Panc1 (cell line): ENCODE measurements around the gene SLC16A3. TPM values are rescaled to one million over a fixed set of nuclear protein-coding genes. Genes with fewer than 3 reads are reported as not detected.
"Not testable (repeated sequence)": the region's sequence is repeated elsewhere in the genome, so short reads cannot be mapped to it uniquely, and the experiment has no call there.

Experiments used
- ATAC-seq: fragments of 200-7000 bp; cut with Tn5 transposase; 2 replicates; pipeline ENCODE4 v1.9.1; 2020; ENCODE audit warnings: mild to moderate bottlenecking, moderate library complexity
- BruUV-seq: library from RNA; stranded (reverse); fragments of 400-500 nt; replicated peaks from 2 replicates; lab custom pipeline; 2021; lab: Mats Ljungman, UMichigan
- CTCF ChIA-PET: fragments of 300-600 bp; sonication (Branson Sonifier 250); formaldehyde crosslinking; loops from one replicate; lab custom pipeline; 2022; ENCODE audit warnings: antibody characterized with exemption; lab: Charles Lee
- POLR2A ChIA-PET: fragments of 300-600 bp; sonication (Branson Sonifier 250); formaldehyde crosslinking; loops from one replicate; lab custom pipeline; 2022; ENCODE audit warnings: antibody characterized with exemption; lab: Charles Lee
- DNase-seq: peaks from one replicate; pipeline ENCODE4 v3.0.0-alpha.2; 2010; ENCODE audit warnings: low read depth, low spot score
- H3K27ac ChIP-seq: 2 replicates; pipeline ENCODE4 v1.5.1; 2011; ENCODE audit warnings: mild to moderate bottlenecking, low read length, inconsistent platforms
- H3K27me3 ChIP-seq: fragments of 200-500 bp; sonication (Bioruptor generic); 2 replicates; pipeline ENCODE4 v1.6.0; 2014; ENCODE audit warnings: low read length, inconsistent platforms; ENCODE audit not compliant: control insufficient read depth, insufficient read depth
- H3K36me3 ChIP-seq: fragments of 200-500 bp; sonication (Bioruptor generic); 2 replicates; pipeline ENCODE4 v1.5.1; 2014; ENCODE audit warnings: inconsistent platforms, mild to moderate bottlenecking, low read length, moderate library complexity; ENCODE audit not compliant: control insufficient read depth, insufficient read depth
- H3K4me1 ChIP-seq: 2 replicates; pipeline ENCODE4 v1.5.1; 2011; ENCODE audit warnings: inconsistent platforms, mild to moderate bottlenecking, low read length, moderate library complexity; ENCODE audit not compliant: control insufficient read depth, insufficient read depth
- H3K4me3 ChIP-seq, 2 experiments: 2 replicates each; pipeline ENCODE4 v1.5.1; 2011 to 2012; ENCODE audit warnings: low read depth in 2 of 2, low read length in 2 of 2, mild to moderate bottlenecking in 2 of 2, inconsistent platforms in 1 of 2, moderate library complexity in 1 of 2
- H3K9me3 ChIP-seq: fragments of 200-500 bp; sonication (Bioruptor generic); 2 replicates; pipeline ENCODE4 v1.5.1; 2014; ENCODE audit warnings: low read depth, mild to moderate bottlenecking, inconsistent platforms, low read length, moderate library complexity; ENCODE audit not compliant: control insufficient read depth, insufficient read depth
- CTCF ChIP-seq: fragments of 450-650 bp; IDR thresholded peaks from 2 replicates; pipeline ENCODE4 v1.5.1; 2017; ENCODE audit warnings: mild to moderate bottlenecking
- POLR2AphosphoS5 ChIP-seq: IDR thresholded peaks from 2 replicates; pipeline ENCODE4 v1.6.1; 2012; ENCODE audit warnings: mild to moderate bottlenecking, low read depth, low read length, moderate library complexity
- REST ChIP-seq, 2 experiments: IDR thresholded peaks; 2 replicates each; pipeline ENCODE4 v1.6.1; 2011 to 2012; ENCODE audit warnings: low read depth in 2 of 2, control low read depth in 1 of 2, low read length in 1 of 2, mild to moderate bottlenecking in 1 of 2, moderate library complexity in 1 of 2; ENCODE audit not compliant: insufficient read depth in 1 of 2
- SIN3A ChIP-seq: IDR thresholded peaks from 2 replicates; pipeline ENCODE4 v1.6.1; 2012; ENCODE audit warnings: low read depth, mild to moderate bottlenecking, low read length, moderate library complexity, borderline replicate concordance; ENCODE audit not compliant: insufficient read depth
- TCF7L2 ChIP-seq: IDR thresholded peaks from 2 replicates; pipeline ENCODE4 v1.6.1; 2011; ENCODE audit warnings: mild to moderate bottlenecking, low read depth, low read length, inconsistent platforms
- in situ Hi-C: cut with HindIII; loops from 2 replicates; pipeline ENCODE4 v1.10.0; 2016; ENCODE audit warnings: low sequenced_read_pairs, low pct_unique_long_range_greater_than_20kb
- intact Hi-C: fragments of 100-400 bp; cut with micrococcal nuclease; formaldehyde crosslinking; loops from one replicate; pipeline ENCODE4 v1.10.0; 2022; ENCODE audit not compliant: unreplicated experiment
- total RNA-seq: library from RNA; stranded (reverse); gene quantifications from one replicate; pipeline ENCODE4 v1.2.1, GENCODE V29; 2021; ENCODE audit not compliant: unreplicated experiment

SLC16A3 gene
- total RNA-seq, 1 experiment from 2014 or later: 581 TPM

GRCh38 chr17:82254746-82255145 lies 25.9 kb downstream of the SLC16A3 start:
- ChIA-PET POLR2A (interaction anchor here (0.6 kb wide), 1 partner anchor 130 kb away, joined by 6 read pairs; no protein-coding TSS in a partner anchor), CTCF (interaction anchor here (0.7 kb wide), 1 partner anchor 26 kb away, joined by 7 read pairs; no protein-coding TSS in a partner anchor)
- H3K4me1 ChIP-seq, H3K9me3 ChIP-seq, intact Hi-C loops, H3K27ac ChIP-seq, ATAC-seq, in situ Hi-C loops, BruUV-seq, DNase-seq, H3K4me3 ChIP-seq, H3K27me3 ChIP-seq: not testable (repeated sequence)
- peaks cover 46% of the 10 kb centered on the region for H3K36me3 ChIP-seq

GRCh38 chr17:82255402-82255972 lies 26.6 kb downstream of the SLC16A3 start:
- H3K36me3 ChIP-seq: peaks cover 46% of the 10 kb centered on the region
- no peak overlapping the region for H3K27ac ChIP-seq
- ChIA-PET CTCF (no interaction called here), POLR2A (interaction anchor here (0.6 kb wide), 2 partner anchors 25 to 130 kb away, joined by 4 to 6 read pairs; no protein-coding TSS in a partner anchor)
- no peaks in the 10 kb centered on the region for H3K27me3 ChIP-seq
- ATAC-seq (no peak), DNase-seq (no peak)
- H3K4me1 ChIP-seq: no peaks in the 10 kb centered on the region
- in situ Hi-C loops: no loop called here
- no peak overlapping the region for H3K4me3 ChIP-seq
- no TSS peak for BruUV-seq
- no peaks in the 10 kb centered on the region for H3K9me3 ChIP-seq
- intact Hi-C loops: no loop called here
- TF ChIP-seq SIN3A: no peak
- TF ChIP-seq POLR2AphosphoS5: no peak; the same call in 1 of the 2 replicates
- no peak for TF ChIP-seq REST (IDR thresholded peaks at IDR 0.05; ENCODE audit: insufficient read depth in 1 of 2, low read depth in 2 of 2, low read length in 1 of 2)
- TF ChIP-seq TCF7L2: no peak
- TF ChIP-seq CTCF: no peak

GRCh38 chr17:82256242-82256885 lies 27.5 kb downstream of the SLC16A3 start:
- ChIA-PET POLR2A (interaction anchor here (0.6 kb wide), 1 partner anchor 25 kb away, joined by 4 read pairs; no protein-coding TSS in a partner anchor), CTCF (no interaction called here)
- intact Hi-C loops (no loop called here), in situ Hi-C loops (no loop called here)
- TF ChIP-seq POLR2AphosphoS5: peak; percentile 51; the same call in 1 of the 2 replicates
- no peak for TF ChIP-seq SIN3A
- Histone ChIP-seq H3K4me3 (no peak overlapping the region), H3K27ac (no peak overlapping the region), H3K9me3 (no peaks in the 10 kb centered on the region), H3K36me3 (peaks cover 42% of the 10 kb centered on the region), H3K4me1 (no peaks in the 10 kb centered on the region), H3K27me3 (no peaks in the 10 kb centered on the region)
- DNase-seq (no peak), ATAC-seq (no peak)
- BruUV-seq: TSS peak; percentile 14
